GM23338 (cell line): ENCODE data around the gene FASLG. TPM values are rescaled to one million over a fixed set of nuclear protein-coding genes. Genes with fewer than 3 reads are reported as not detected.

Experiments
- ATAC-seq: fragments of 200-7000 bp; cut with Tn5 transposase; 3 replicates; pipeline ENCODE4 v1.9.1; 2020
- DNase-seq: peaks from one replicate; pipeline ENCODE4 v3.0.0-alpha.2; 2015; ENCODE audit warnings: low spot score
- H2AFZ ChIP-seq: fragments of 200-600 bp; sonication (generic); 2 replicates; pipeline ENCODE4 v1.8.0; 2016; ENCODE audit warnings: antibody characterized with exemption, mild to moderate bottlenecking, moderate library complexity
- H3F3A ChIP-seq: fragments of 200-600 bp; sonication (generic); replicated peaks from 2 replicates; pipeline ENCODE4 v1.8.0; 2017; ENCODE audit warnings: antibody characterized with exemption, mixed run types, low read depth
- H3K27ac ChIP-seq: fragments of 200-600 bp; sonication (generic); 2 replicates; pipeline ENCODE4 v1.6.1; 2016; ENCODE audit warnings: low read depth
- H3K27me3 ChIP-seq: fragments of 200-600 bp; sonication (generic); 2 replicates; pipeline ENCODE4 v1.8.0; 2016; ENCODE audit warnings: mild to moderate bottlenecking, mixed run types, moderate library complexity; ENCODE audit not compliant: insufficient read depth
- H3K36me3 ChIP-seq: fragments of 200-600 bp; sonication (generic); 2 replicates; pipeline ENCODE4 v1.8.0; 2016; ENCODE audit warnings: mild to moderate bottlenecking; ENCODE audit not compliant: insufficient read depth
- H3K4me1 ChIP-seq: fragments of 200-600 bp; sonication (generic); 2 replicates; pipeline ENCODE4 v1.8.0; 2016; ENCODE audit warnings: mild to moderate bottlenecking, moderate library complexity; ENCODE audit not compliant: insufficient read depth
- H3K4me2 ChIP-seq: fragments of 200-600 bp; sonication (generic); 2 replicates; pipeline ENCODE4 v1.7.1; 2017; ENCODE audit warnings: mixed run types
- H3K4me3 ChIP-seq: fragments of 200-600 bp; sonication (generic); 2 replicates; pipeline ENCODE4 v1.6.1; 2016; ENCODE audit warnings: mixed run types
- H3K79me2 ChIP-seq: fragments of 200-600 bp; sonication (generic); replicated peaks from 2 replicates; pipeline ENCODE4 v1.8.0; 2017; ENCODE audit warnings: mild to moderate bottlenecking; ENCODE audit not compliant: insufficient read depth
- H3K9me2 ChIP-seq: fragments of 200-600 bp; sonication (generic); 2 replicates; pipeline ENCODE4 v1.8.0; 2017; ENCODE audit not compliant: insufficient read depth
- H4K20me1 ChIP-seq: fragments of 200-600 bp; sonication (generic); replicated peaks from 2 replicates; pipeline ENCODE4 v1.8.0; 2017; ENCODE audit warnings: mild to moderate bottlenecking; ENCODE audit not compliant: insufficient read depth
- H3K27ac Mint-ChIP-seq: 2 replicates; pipeline ENCODE4 v1.8.0; 2020; ENCODE audit warnings: inconsistent platforms, mild to moderate bottlenecking, moderate library complexity, mixed read lengths
- H3K27me3 Mint-ChIP-seq: 3 replicates; pipeline ENCODE4 v1.8.0; 2022; ENCODE audit warnings: low read depth, mild to moderate bottlenecking, moderate library complexity, mixed read lengths, inconsistent platforms; ENCODE audit not compliant: insufficient read depth, poor library complexity
- H3K36me3 Mint-ChIP-seq: 3 replicates; pipeline ENCODE4 v1.8.0; 2021; ENCODE audit warnings: low read depth, mild to moderate bottlenecking, inconsistent platforms, moderate library complexity, mixed read lengths
- H3K4me1 Mint-ChIP-seq: 3 replicates; pipeline ENCODE4 v1.8.0; 2020; ENCODE audit warnings: mild to moderate bottlenecking, inconsistent platforms, mixed read lengths
- H3K4me3 Mint-ChIP-seq: 3 replicates; pipeline ENCODE4 v1.8.0; 2021; ENCODE audit warnings: moderate library complexity, mild to moderate bottlenecking, inconsistent platforms, mixed read lengths
- H3K9me3 Mint-ChIP-seq: 3 replicates; pipeline ENCODE4 v1.8.0; 2020; ENCODE audit warnings: moderate library complexity, mild to moderate bottlenecking, inconsistent platforms, mixed read lengths
- CREB1 ChIP-seq: fragments of 250-450 bp; sonication (Bioruptor Pico); IDR thresholded peaks from 2 replicates; pipeline ENCODE4 v1.5.0; 2020; ENCODE audit warnings: low read depth, mild to moderate bottlenecking, moderate library complexity
- CTCF ChIP-seq, 2 experiments: fragments of 200-600 bp in 1 of 2; sonication (generic) in 1 of 2; conservative IDR thresholded peaks; 2 replicates each; pipeline versions ENCODE4 v1.5.1 to v1.6.1; 2016 to 2017; ENCODE audit warnings: antibody characterized with exemption in 2 of 2, low read depth in 2 of 2, mild to moderate bottlenecking in 2 of 2, moderate library complexity in 1 of 2
- ETS1 ChIP-seq: IDR thresholded peaks from 2 replicates; pipeline ENCODE4 v1.6.1; 2016; ENCODE audit warnings: antibody characterized with exemption
- EZH2 ChIP-seq: fragments of 200-600 bp; sonication (generic); IDR thresholded peaks from one replicate; pipeline ENCODE4 v1.8.0; 2017; ENCODE audit warnings: antibody characterized with exemption, mild to moderate bottlenecking, low read depth; ENCODE audit not compliant: unreplicated experiment
- EZH2phosphoT487 ChIP-seq: fragments of 200-600 bp; sonication (generic); IDR thresholded peaks from one replicate; pipeline ENCODE4 v1.8.1; 2018; ENCODE audit warnings: antibody characterized with exemption; ENCODE audit not compliant: unreplicated experiment
- JUNB ChIP-seq: IDR thresholded peaks from one replicate; pipeline ENCODE4 v1.6.1; 2016; ENCODE audit warnings: antibody characterized with exemption; ENCODE audit not compliant: unreplicated experiment
- NANOG ChIP-seq: IDR thresholded peaks from 2 replicates; pipeline ENCODE4 v1.6.1; 2016; ENCODE audit warnings: antibody characterized with exemption, borderline replicate concordance
- POLR2AphosphoS5 ChIP-seq: IDR thresholded peaks from 2 replicates; pipeline ENCODE4 v1.6.1; 2016; ENCODE audit warnings: antibody characterized with exemption, low read depth
- REST ChIP-seq: IDR thresholded peaks from one replicate; pipeline ENCODE4 v1.6.1; 2018; ENCODE audit warnings: antibody characterized with exemption; ENCODE audit not compliant: unreplicated experiment
- STAT1 ChIP-seq: IDR thresholded peaks from one replicate; pipeline ENCODE4 v1.6.1; 2016; ENCODE audit warnings: antibody characterized with exemption; ENCODE audit not compliant: unreplicated experiment
- ZNF114 ChIP-seq: fragments of 250-450 bp; sonication (Bioruptor Pico); IDR thresholded peaks from 2 replicates; pipeline ENCODE4 v1.5.0; 2020; ENCODE audit warnings: mild to moderate bottlenecking, moderate library complexity
- ZNF331 ChIP-seq: fragments of 250-450 bp; sonication (Bioruptor Pico); IDR thresholded peaks from 2 replicates; pipeline ENCODE4 v1.5.0; 2020; ENCODE audit warnings: low read depth, mild to moderate bottlenecking, moderate library complexity
- ZNF462 ChIP-seq: fragments of 250-450 bp; sonication (Bioruptor Pico); IDR thresholded peaks from 2 replicates; pipeline ENCODE4 v1.5.0; 2020; ENCODE audit warnings: mild to moderate bottlenecking, moderate library complexity
- polyA plus RNA-seq: library from polyadenylated mRNA; unstranded; fragments of >200 nt; fragmentation: Nextera tagmentation; extraction: Ambion mirVana; gene quantifications from 2 replicates; pipeline ENCODE4 v1.2.1, GENCODE V29; 2016
- total RNA-seq: library from RNA; depleted of rRNA; stranded (reverse); fragments of >200 nt; shearing (Covaris generic); gene quantifications from 2 replicates; pipeline ENCODE4 v1.2.3, GENCODE V29; 2014

Gene FASLG
- total and polyA plus RNA-seq, 2 experiments from 2014 or later: not detected

- TF ChIP-seq EZH2 (no peak), CREB1 (CRISPR knock-in tag) (no peak), POLR2AphosphoS5 (no peak), CTCF (conservative IDR thresholded peaks at IDR 0.05; ENCODE audit: low read depth in 2 of 2) (no peak), NANOG (no peak), ZNF331 (no peak), EZH2phosphoT487 (no peak), JUNB (no peak), ZNF462 (CRISPR knock-in tag) (no peak), STAT1 (no peak), ZNF114 (CRISPR knock-in tag) (no peak), ETS1 (no peak), REST (no peak)
- peaks cover 13% of the 10 kb centered on the region for H3K9me3 Mint-ChIP-seq
- H3K4me3 Mint-ChIP-seq: no peak overlapping the region
- no peak overlapping the region for H3K4me2 ChIP-seq
- no peak overlapping the region for H3K27ac ChIP-seq
- H3K4me1 ChIP-seq: no peaks in the 10 kb centered on the region
- no peak overlapping the region for H3K4me3 ChIP-seq
- no peaks in the 10 kb centered on the region for H3K27me3 Mint-ChIP-seq
- H3K27me3 ChIP-seq: no peaks in the 10 kb centered on the region
- H3F3A ChIP-seq: no peaks in the 10 kb centered on the region
- peaks cover 18% of the 10 kb centered on the region; the same call in 1 of the 3 replicates for H3K36me3 Mint-ChIP-seq
- no peak for ATAC-seq
- no peaks in the 10 kb centered on the region for H3K79me2 ChIP-seq
- H3K27ac Mint-ChIP-seq: no peak overlapping the region
- 0 out of 2 replicates have a peak, but pooled peaks cover 18% of the 10 kb centered on the region for H3K9me2 ChIP-seq
- no peak for DNase-seq
- no peaks in the 10 kb centered on the region for H4K20me1 ChIP-seq
- no peak overlapping the region for H2AFZ ChIP-seq
- no peaks in the 10 kb centered on the region for H3K36me3 ChIP-seq
- H3K4me1 Mint-ChIP-seq: no peaks in the 10 kb centered on the region
Observed at GRCh38 chr1:172628401-172628800, 30.5 kb upstream of the FASLG start.
